Measurements from ENCODE around the gene PDE5A. TPM values are rescaled to one million over a fixed set of nuclear protein-coding genes. Genes with fewer than 3 reads are reported as not detected.

Gene PDE5A
- total RNA-seq, 1 experiment from 2014 or later, result 0.30 TPM

- H3K4me1 ChIP-seq (ENCODE audit: low read length), result no peaks in the 10 kb centered on the region
- H3K9me2 ChIP-seq (replicated peaks; ENCODE audit: insufficient read depth, low read length), result no peaks in the 10 kb centered on the region
- H3K9me3 ChIP-seq (ENCODE audit: low read length), result no peaks in the 10 kb centered on the region
- H4K20me1 ChIP-seq (ENCODE audit: insufficient read depth, low read depth, low read length), result no peaks in the 10 kb centered on the region
- no peak overlapping the region for H3K4me3 ChIP-seq (ENCODE audit: low read length)
- DNase-seq, result no peak
- no peaks in the 10 kb centered on the region for H3K79me2 ChIP-seq (ENCODE audit: low read length)
- H3K4me2 ChIP-seq (ENCODE audit: low read depth, low read length, poor library complexity, severe bottlenecking), result no peak overlapping the region
- no peaks in the 10 kb centered on the region for H3K27me3 ChIP-seq (ENCODE audit: low read length)
- H3K36me3 ChIP-seq (ENCODE audit: insufficient read depth, low read length), result peaks cover 4% of the 10 kb centered on the region; the same call in 1 of the 2 replicates
- H3K9ac ChIP-seq (ENCODE audit: low read length), result no peak overlapping the region
- no peak overlapping the region for H2AFZ ChIP-seq (ENCODE audit: low read length)
- no peak overlapping the region for H3K27ac ChIP-seq (ENCODE audit: low read length)
Measured at GRCh38 chr4:119518915-119519410, 109.6 kb downstream of the PDE5A start.

- H3K9me2 ChIP-seq (replicated peaks; ENCODE audit: insufficient read depth, low read length), result no peaks in the 10 kb centered on the region
- no peaks in the 10 kb centered on the region for H3K27me3 ChIP-seq (ENCODE audit: low read length)
- no peaks in the 10 kb centered on the region for H4K20me1 ChIP-seq (ENCODE audit: insufficient read depth, low read depth, low read length)
- no peak overlapping the region for H2AFZ ChIP-seq (ENCODE audit: low read length)
- no peak for DNase-seq
- H3K4me3 ChIP-seq (ENCODE audit: low read length), result no peak overlapping the region
- no peak overlapping the region for H3K27ac ChIP-seq (ENCODE audit: low read length)
- no peaks in the 10 kb centered on the region for H3K4me1 ChIP-seq (ENCODE audit: low read length)
- H3K9me3 ChIP-seq (ENCODE audit: low read length), result no peaks in the 10 kb centered on the region
- no peak overlapping the region for H3K4me2 ChIP-seq (ENCODE audit: low read depth, low read length, poor library complexity, severe bottlenecking)
- H3K9ac ChIP-seq (ENCODE audit: low read length), result no peak overlapping the region
- H3K36me3 ChIP-seq (ENCODE audit: insufficient read depth, low read length), result peaks cover 4% of the 10 kb centered on the region; the same call in 1 of the 2 replicates
- H3K79me2 ChIP-seq (ENCODE audit: low read length), result no peaks in the 10 kb centered on the region
Measured at GRCh38 chr4:119518230-119518892, 110.2 kb downstream of the PDE5A start.

DNA sequence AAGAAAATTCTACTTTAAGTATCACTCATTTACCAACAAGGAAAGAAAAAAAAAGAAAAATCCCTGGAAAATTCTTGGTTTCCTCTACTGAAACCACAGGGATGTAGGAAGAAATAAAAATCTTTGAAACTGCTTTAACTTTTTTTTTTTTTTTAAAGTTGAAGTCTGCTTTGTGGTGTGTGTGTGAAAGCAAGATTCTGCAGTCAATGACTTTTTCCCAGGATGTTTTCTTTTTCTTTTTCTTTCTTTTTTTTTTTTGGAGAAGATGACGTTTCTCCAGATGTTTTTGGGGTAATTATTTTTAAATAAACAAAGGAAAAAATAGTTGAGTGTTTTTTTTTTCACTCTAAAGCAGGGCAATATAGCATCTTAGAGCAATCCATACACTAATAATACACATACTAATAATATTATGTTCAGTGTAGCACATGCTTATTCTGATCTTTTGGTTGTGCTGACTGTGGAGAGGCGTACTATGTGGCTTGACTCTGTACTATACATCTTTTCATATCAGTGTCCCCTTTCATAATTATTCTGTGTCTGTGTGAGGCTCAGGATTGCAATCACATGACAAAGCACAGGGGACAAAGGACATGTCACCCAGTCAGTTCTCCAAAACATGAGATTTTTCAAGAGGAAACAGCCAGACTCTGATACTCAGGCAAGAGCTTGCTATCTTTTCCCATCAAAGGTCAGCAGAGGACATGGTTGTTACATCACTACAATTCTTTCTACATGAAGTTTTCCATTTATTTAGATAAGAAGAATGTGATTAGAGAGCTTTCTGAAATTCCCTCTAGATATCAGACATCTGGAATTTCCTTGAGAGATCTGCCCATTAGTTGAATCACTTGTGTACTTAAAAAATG, 111.0 kb downstream of the PDE5A start:
- no peak overlapping the region for H3K27ac ChIP-seq (ENCODE audit: low read length)
- H3K9me3 ChIP-seq (ENCODE audit: low read length), result no peaks in the 10 kb centered on the region
- peaks cover 4% of the 10 kb centered on the region; the same call in 1 of the 2 replicates for H3K36me3 ChIP-seq (ENCODE audit: insufficient read depth, low read length)
- no peaks in the 10 kb centered on the region for H4K20me1 ChIP-seq (ENCODE audit: insufficient read depth, low read depth, low read length)
- H2AFZ ChIP-seq (ENCODE audit: low read length), result no peak overlapping the region
- H3K9ac ChIP-seq (ENCODE audit: low read length), result no peak overlapping the region
- no peak overlapping the region for H3K4me2 ChIP-seq (ENCODE audit: low read depth, low read length, poor library complexity, severe bottlenecking)
- no peak overlapping the region for H3K4me3 ChIP-seq (ENCODE audit: low read length)
- H3K27me3 ChIP-seq (ENCODE audit: low read length), result no peaks in the 10 kb centered on the region
- DNase-seq, result no peak
- no peaks in the 10 kb centered on the region for H3K4me1 ChIP-seq (ENCODE audit: low read length)
- no peaks in the 10 kb centered on the region for H3K79me2 ChIP-seq (ENCODE audit: low read length)
- no peaks in the 10 kb centered on the region for H3K9me2 ChIP-seq (replicated peaks; ENCODE audit: insufficient read depth, low read length)

- no peaks in the 10 kb centered on the region for H4K20me1 ChIP-seq (ENCODE audit: insufficient read depth, low read depth, low read length)
- H3K4me3 ChIP-seq (ENCODE audit: low read length), result no peak overlapping the region
- no peaks in the 10 kb centered on the region for H3K79me2 ChIP-seq (ENCODE audit: low read length)
- H2AFZ ChIP-seq (ENCODE audit: low read length), result no peak overlapping the region
- 0 out of 2 replicates have a peak, but pooled peaks cover 4% of the 10 kb centered on the region for H3K36me3 ChIP-seq (ENCODE audit: insufficient read depth, low read length)
- no peak overlapping the region for H3K4me2 ChIP-seq (ENCODE audit: low read depth, low read length, poor library complexity, severe bottlenecking)
- no peaks in the 10 kb centered on the region for H3K27me3 ChIP-seq (ENCODE audit: low read length)
- no peak overlapping the region for H3K27ac ChIP-seq (ENCODE audit: low read length)
- no peaks in the 10 kb centered on the region for H3K9me2 ChIP-seq (replicated peaks; ENCODE audit: insufficient read depth, low read length)
- H3K9me3 ChIP-seq (ENCODE audit: low read length), result no peaks in the 10 kb centered on the region
- no peaks in the 10 kb centered on the region for H3K4me1 ChIP-seq (ENCODE audit: low read length)
- H3K9ac ChIP-seq (ENCODE audit: low read length), result no peak overlapping the region
- no peak for DNase-seq
Measured at GRCh38 chr4:119512398-119512797, 116.2 kb downstream of the PDE5A start.

GRCh38 chr4:119510395-119511149, 118.0 kb downstream of the PDE5A start:
- Histone ChIP-seq H3K4me3 (ENCODE audit: low read length) (no peak overlapping the region), H4K20me1 (ENCODE audit: insufficient read depth, low read depth, low read length) (no peaks in the 10 kb centered on the region), H3K79me2 (ENCODE audit: low read length) (no peaks in the 10 kb centered on the region), H3K4me1 (ENCODE audit: low read length) (no peaks in the 10 kb centered on the region), H3K9ac (ENCODE audit: low read length) (no peak overlapping the region), H3K9me2 (replicated peaks; ENCODE audit: insufficient read depth, low read length) (no peaks in the 10 kb centered on the region), H3K9me3 (ENCODE audit: low read length) (no peaks in the 10 kb centered on the region), H3K4me2 (ENCODE audit: low read depth, low read length, poor library complexity, severe bottlenecking) (no peak overlapping the region), H3K27ac (ENCODE audit: low read length) (no peak overlapping the region), H3K27me3 (ENCODE audit: low read length) (no peaks in the 10 kb centered on the region), H2AFZ (ENCODE audit: low read length) (no peak overlapping the region), H3K36me3 (ENCODE audit: insufficient read depth, low read length) (0 out of 2 replicates have a peak, but pooled peaks cover 4% of the 10 kb centered on the region)
- no peak for DNase-seq

DNA sequence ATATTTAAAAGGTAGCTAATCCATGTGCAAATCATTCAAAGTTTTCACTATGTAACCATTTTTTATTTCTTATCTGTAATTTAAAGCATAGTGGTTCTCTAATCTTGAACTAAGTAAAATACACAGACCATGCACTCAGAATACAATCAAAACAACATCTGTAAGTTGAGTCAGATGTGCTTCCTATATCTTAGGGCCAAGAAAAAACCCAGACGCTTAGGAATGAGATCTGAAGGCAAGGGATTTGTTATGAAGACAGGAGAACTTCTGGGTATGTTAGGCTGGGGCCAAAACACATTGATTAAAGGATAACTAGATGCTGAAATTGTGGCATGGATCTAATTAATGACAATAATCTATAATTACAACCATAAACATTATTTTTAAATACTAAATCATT, 120.3 kb downstream of the PDE5A start:
- H3K9ac ChIP-seq (ENCODE audit: low read length), result no peak overlapping the region
- no peak for DNase-seq
- no peak overlapping the region for H3K4me2 ChIP-seq (ENCODE audit: low read depth, low read length, poor library complexity, severe bottlenecking)
- no peaks in the 10 kb centered on the region for H3K4me1 ChIP-seq (ENCODE audit: low read length)
- H3K9me3 ChIP-seq (ENCODE audit: low read length), result no peaks in the 10 kb centered on the region
- no peak overlapping the region for H2AFZ ChIP-seq (ENCODE audit: low read length)
- no peak overlapping the region for H3K4me3 ChIP-seq (ENCODE audit: low read length)
- H3K79me2 ChIP-seq (ENCODE audit: low read length), result no peaks in the 10 kb centered on the region
- no peaks in the 10 kb centered on the region for H4K20me1 ChIP-seq (ENCODE audit: insufficient read depth, low read depth, low read length)
- H3K9me2 ChIP-seq (replicated peaks; ENCODE audit: insufficient read depth, low read length), result no peaks in the 10 kb centered on the region
- H3K27ac ChIP-seq (ENCODE audit: low read length), result no peak overlapping the region
- H3K36me3 ChIP-seq (ENCODE audit: insufficient read depth, low read length), result no peaks in the 10 kb centered on the region
- H3K27me3 ChIP-seq (ENCODE audit: low read length), result no peaks in the 10 kb centered on the region

- H3K36me3 ChIP-seq (ENCODE audit: insufficient read depth, low read length), result no peaks in the 10 kb centered on the region
- H3K9me2 ChIP-seq (replicated peaks; ENCODE audit: insufficient read depth, low read length), result no peaks in the 10 kb centered on the region
- H3K27me3 ChIP-seq (ENCODE audit: low read length), result no peaks in the 10 kb centered on the region
- no peak overlapping the region for H3K9ac ChIP-seq (ENCODE audit: low read length)
- H4K20me1 ChIP-seq (ENCODE audit: insufficient read depth, low read depth, low read length), result no peaks in the 10 kb centered on the region
- H3K4me1 ChIP-seq (ENCODE audit: low read length), result no peaks in the 10 kb centered on the region
- H2AFZ ChIP-seq (ENCODE audit: low read length), result no peak overlapping the region
- no peaks in the 10 kb centered on the region for H3K79me2 ChIP-seq (ENCODE audit: low read length)
- no peak overlapping the region for H3K4me2 ChIP-seq (ENCODE audit: low read depth, low read length, poor library complexity, severe bottlenecking)
- no peak overlapping the region for H3K4me3 ChIP-seq (ENCODE audit: low read length)
- H3K9me3 ChIP-seq (ENCODE audit: low read length), result no peaks in the 10 kb centered on the region
- no peak overlapping the region for H3K27ac ChIP-seq (ENCODE audit: low read length)
- no peak for DNase-seq
Measured at GRCh38 chr4:119506806-119507205, 121.8 kb downstream of the PDE5A start.

DNA sequence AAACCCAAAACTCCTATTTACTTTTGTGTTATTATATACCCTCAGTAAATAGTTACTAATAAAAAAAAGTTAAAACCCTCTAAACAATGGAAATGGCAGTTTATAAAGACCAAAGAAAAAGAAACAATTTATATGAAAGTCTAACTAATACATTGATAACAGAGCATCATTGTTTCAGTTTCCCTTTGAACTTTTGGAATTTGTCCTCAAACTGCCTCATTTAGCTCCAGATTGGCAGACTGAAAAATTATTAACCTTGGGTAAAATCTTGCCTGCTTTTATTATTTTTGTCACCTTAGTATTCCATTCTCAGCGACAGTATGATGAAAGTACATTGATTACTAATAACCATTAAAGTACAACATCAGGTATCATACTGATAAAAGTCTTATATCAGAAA, 124.0 kb downstream of the PDE5A start:
- Histone ChIP-seq H4K20me1 (ENCODE audit: insufficient read depth, low read depth, low read length) (no peaks in the 10 kb centered on the region), H3K27ac (ENCODE audit: low read length) (no peak overlapping the region), H3K9ac (ENCODE audit: low read length) (no peak overlapping the region), H3K9me3 (ENCODE audit: low read length) (no peaks in the 10 kb centered on the region), H3K4me3 (ENCODE audit: low read length) (no peak overlapping the region), H3K36me3 (ENCODE audit: insufficient read depth, low read length) (peaks cover 10% of the 10 kb centered on the region; the same call in 1 of the 2 replicates), H3K79me2 (ENCODE audit: low read length) (no peaks in the 10 kb centered on the region), H3K27me3 (ENCODE audit: low read length) (no peaks in the 10 kb centered on the region), H3K9me2 (replicated peaks; ENCODE audit: insufficient read depth, low read length) (no peaks in the 10 kb centered on the region), H3K4me1 (ENCODE audit: low read length) (no peaks in the 10 kb centered on the region), H3K4me2 (ENCODE audit: low read depth, low read length, poor library complexity, severe bottlenecking) (no peak overlapping the region), H2AFZ (ENCODE audit: low read length) (no peak overlapping the region)
- DNase-seq, result no peak

Data from Karpas-422 (cell line).